Sigmoid colon (tissue), 4 donors: Measurements from ENCODE around the gene ANKMY1.

ENCODE experiments used
- EP300 ChIP-seq, 4 donors: sonication (generic); formaldehyde crosslinking; IDR thresholded peaks; one replicate each; pipeline ENCODE4 v1.6.1; 2017; ENCODE audit warnings: antibody characterized with exemption in 4 of 4
- TF ChIP-seq, protein P1 (sequence below), 4 experiments: fragments of 450-650 bp in 3 of 4; fragments of 200-600 bp in 1 of 4; IDR thresholded peaks; one replicate each; pipeline ENCODE4 v1.5.1; 2016 to 2019; ENCODE audit warnings: antibody characterized with exemption in 4 of 4, mild to moderate bottlenecking in 3 of 4, moderate library complexity in 2 of 4

DNA sequence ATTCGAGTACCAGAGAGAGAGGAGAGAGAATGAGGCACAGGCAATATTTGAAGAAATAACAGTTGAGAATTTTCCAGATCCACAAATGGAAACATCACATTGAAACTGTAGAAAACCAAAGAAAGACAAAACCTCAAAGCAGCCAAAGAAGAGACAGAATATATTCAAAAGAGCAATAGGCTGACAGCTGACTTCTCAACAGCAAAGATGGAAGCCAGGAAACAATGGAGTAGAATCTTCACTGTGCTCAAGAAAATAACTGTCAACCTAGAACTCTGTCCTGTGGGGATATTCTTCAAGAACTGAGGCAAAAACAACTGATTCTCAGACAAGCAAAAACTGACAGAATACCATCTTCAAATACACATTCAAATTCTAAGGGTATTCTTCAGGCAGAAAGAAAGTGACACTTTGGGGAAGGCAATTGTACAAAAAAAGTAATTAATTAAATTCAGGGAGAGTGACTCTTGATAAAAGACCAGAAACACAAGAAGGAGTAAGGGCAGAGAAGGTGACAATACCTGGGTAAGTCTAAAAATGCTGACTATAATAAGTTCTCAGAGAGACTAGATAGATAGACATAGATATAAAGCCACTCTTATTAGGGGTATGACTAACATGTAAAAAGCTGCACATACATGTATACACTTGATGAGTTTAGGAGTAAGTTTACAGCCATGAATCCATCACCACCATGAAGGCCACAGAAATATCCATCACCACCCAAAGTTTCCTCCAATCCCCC is 25.6 kb downstream of the ANKMY1 start:
- TF ChIP-seq, protein P1, sequence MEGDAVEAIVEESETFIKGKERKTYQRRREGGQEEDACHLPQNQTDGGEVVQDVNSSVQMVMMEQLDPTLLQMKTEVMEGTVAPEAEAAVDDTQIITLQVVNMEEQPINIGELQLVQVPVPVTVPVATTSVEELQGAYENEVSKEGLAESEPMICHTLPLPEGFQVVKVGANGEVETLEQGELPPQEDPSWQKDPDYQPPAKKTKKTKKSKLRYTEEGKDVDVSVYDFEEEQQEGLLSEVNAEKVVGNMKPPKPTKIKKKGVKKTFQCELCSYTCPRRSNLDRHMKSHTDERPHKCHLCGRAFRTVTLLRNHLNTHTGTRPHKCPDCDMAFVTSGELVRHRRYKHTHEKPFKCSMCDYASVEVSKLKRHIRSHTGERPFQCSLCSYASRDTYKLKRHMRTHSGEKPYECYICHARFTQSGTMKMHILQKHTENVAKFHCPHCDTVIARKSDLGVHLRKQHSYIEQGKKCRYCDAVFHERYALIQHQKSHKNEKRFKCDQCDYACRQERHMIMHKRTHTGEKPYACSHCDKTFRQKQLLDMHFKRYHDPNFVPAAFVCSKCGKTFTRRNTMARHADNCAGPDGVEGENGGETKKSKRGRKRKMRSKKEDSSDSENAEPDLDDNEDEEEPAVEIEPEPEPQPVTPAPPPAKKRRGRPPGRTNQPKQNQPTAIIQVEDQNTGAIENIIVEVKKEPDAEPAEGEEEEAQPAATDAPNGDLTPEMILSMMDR (IDR thresholded peaks at IDR 0.05): no peak
- TF ChIP-seq EP300 (IDR thresholded peaks at IDR 0.05): no peak
